ENCODE measurements around the gene YAF2. TPM values are rescaled to one million over a fixed set of nuclear protein-coding genes. Genes with fewer than 3 reads are reported as not detected.
A peak's percentile ranks its signal among the peaks of the same experiment; 100 is the strongest.

Gene YAF2
- total and polyA plus RNA-seq, 2 of the 13 experiments (the other 11 are each of a cell fraction or from before 2014, with no cell fraction given), result 8.4 to 11.7 TPM

DNA sequence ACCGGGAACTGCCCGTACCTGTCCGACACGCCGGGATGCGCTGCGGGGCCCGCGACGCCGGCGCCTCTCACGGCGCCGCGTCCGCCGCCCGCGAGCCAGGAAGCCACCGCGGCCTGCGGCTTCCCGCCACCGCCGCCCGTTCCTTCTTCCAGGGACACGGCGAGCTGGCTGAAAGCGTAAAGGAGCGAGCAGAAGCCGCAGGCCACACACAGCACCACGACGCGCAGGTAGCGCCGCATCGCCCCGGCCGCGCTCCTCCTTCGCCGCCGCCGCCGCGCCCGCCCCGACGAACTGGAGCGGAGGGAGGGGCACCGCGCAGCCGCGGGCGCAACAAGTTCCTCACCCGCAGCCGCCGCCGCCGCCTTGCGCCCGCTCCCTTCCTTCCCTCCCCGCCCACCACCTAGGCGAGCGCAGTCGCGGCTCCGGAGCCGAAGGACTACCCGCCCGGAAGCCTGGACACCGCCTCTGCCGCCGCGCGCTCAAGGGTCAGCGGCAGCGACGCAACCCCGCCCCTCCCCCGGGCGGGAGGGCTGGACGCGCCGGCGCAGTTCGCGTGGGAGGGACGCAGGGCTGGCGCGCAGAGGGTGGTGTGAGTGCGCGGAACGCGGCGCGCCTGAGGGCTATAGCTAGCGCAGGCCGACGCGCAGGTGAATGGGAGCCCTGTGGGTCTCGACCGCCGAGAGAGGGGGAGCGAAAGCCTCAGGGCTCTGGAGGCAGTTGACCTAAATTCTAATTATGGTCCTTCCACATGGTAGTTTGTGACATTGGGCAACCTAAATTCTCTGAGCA, 93.4 kb downstream of the YAF2 start, which contains the start of gene GXYLT1 (continued):
- peak; percentile 84; the same call in 1 of the 2 replicates for TF ChIP-seq ZSCAN12 (CRISPR knock-in tag; IDR thresholded peaks at IDR 0.05)
- no peak for TF ChIP-seq TRIM24 (CRISPR knock-in tag; IDR thresholded peaks at IDR 0.05)
- TF ChIP-seq MLLT10 (CRISPR knock-in tag; IDR thresholded peaks at IDR 0.05), result no peak
- TF ChIP-seq, protein P1, sequence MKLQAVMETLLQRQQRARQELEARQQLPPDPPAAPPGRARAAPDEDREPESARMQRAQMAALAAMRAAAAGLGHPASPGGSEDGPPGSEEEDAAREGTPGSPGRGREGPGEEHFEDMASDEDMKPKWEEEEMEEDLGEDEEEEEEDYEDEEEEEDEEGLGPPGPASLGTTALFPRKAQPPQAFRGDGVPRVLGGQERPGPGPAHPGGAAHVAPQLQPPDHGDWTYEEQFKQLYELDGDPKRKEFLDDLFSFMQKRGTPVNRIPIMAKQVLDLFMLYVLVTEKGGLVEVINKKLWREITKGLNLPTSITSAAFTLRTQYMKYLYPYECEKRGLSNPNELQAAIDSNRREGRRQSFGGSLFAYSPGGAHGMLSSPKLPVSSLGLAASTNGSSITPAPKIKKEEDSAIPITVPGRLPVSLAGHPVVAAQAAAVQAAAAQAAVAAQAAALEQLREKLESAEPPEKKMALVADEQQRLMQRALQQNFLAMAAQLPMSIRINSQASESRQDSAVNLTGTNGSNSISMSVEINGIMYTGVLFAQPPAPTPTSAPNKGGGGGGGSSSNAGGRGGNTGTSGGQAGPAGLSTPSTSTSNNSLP (IDR thresholded peaks at IDR 0.05; ENCODE audit: low read depth, low read length), result no peak
- peak; percentile 55 for TF ChIP-seq ZNF160 (CRISPR knock-in tag; IDR thresholded peaks at IDR 0.05)
- TF ChIP-seq MED13 (CRISPR knock-in tag; IDR thresholded peaks at IDR 0.05), result no peak
- TF ChIP-seq ZNF329 (CRISPR knock-in tag; IDR thresholded peaks at IDR 0.05; ENCODE audit: low read depth), result peak; percentile 75
- no peak for TF ChIP-seq NPAS2 (CRISPR knock-in tag; IDR thresholded peaks at IDR 0.05; ENCODE audit: borderline replicate concordance)
- no peak for TF ChIP-seq ZUFSP (CRISPR knock-in tag; IDR thresholded peaks at IDR 0.05; ENCODE audit: borderline replicate concordance)
- TF ChIP-seq ZNF607 (CRISPR knock-in tag; IDR thresholded peaks at IDR 0.05; ENCODE audit: borderline replicate concordance), result peak; percentile 97
- TF ChIP-seq ZNF282 (IDR thresholded peaks at IDR 0.05; ENCODE audit: partially characterized antibody), result no peak
- TF ChIP-seq KDM2A (CRISPR knock-in tag; IDR thresholded peaks at IDR 0.05; ENCODE audit: borderline replicate concordance, low read depth), result peak; percentile 85
- TF ChIP-seq ZIK1 (CRISPR knock-in tag; IDR thresholded peaks at IDR 0.05; ENCODE audit: borderline replicate concordance, low read depth), result no peak; the same call in 1 of the 2 replicates
- peak; percentile 87; the same call in 1 of the 2 replicates for TF ChIP-seq ZFP41 (CRISPR knock-in tag; IDR thresholded peaks at IDR 0.05; ENCODE audit: borderline replicate concordance)
- TF ChIP-seq ZNF547 (CRISPR knock-in tag; IDR thresholded peaks at IDR 0.05), result peak; percentile 94
- peak; percentile 11 for TF ChIP-seq YY1 (IDR thresholded peaks at IDR 0.05; ENCODE audit: insufficient read depth, insufficient replicate concordance, low read depth, low read length)
- TF ChIP-seq JARID2 (CRISPR knock-in tag; IDR thresholded peaks at IDR 0.05; ENCODE audit: insufficient replicate concordance), result no peak
- TF ChIP-seq MZF1 (CRISPR knock-in tag; IDR thresholded peaks at IDR 0.05; ENCODE audit: borderline replicate concordance), result no peak
- no peak for TF ChIP-seq NFE2L2 (IDR thresholded peaks at IDR 0.05; ENCODE audit: low read length)
- no peak for TF ChIP-seq NFIC (IDR thresholded peaks at IDR 0.05; ENCODE audit: low read length)
- TF ChIP-seq RBM39 (IDR thresholded peaks at IDR 0.05; ENCODE audit: low read depth, low read length, poor library complexity, severe bottlenecking), result peak; percentile 84
- TF ChIP-seq RARG (CRISPR knock-in tag; IDR thresholded peaks at IDR 0.05; ENCODE audit: low read depth), result no peak
- TF ChIP-seq, protein P2, sequence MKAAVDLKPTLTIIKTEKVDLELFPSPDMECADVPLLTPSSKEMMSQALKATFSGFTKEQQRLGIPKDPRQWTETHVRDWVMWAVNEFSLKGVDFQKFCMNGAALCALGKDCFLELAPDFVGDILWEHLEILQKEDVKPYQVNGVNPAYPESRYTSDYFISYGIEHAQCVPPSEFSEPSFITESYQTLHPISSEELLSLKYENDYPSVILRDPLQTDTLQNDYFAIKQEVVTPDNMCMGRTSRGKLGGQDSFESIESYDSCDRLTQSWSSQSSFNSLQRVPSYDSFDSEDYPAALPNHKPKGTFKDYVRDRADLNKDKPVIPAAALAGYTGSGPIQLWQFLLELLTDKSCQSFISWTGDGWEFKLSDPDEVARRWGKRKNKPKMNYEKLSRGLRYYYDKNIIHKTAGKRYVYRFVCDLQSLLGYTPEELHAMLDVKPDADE (CRISPR knock-in tag; IDR thresholded peaks at IDR 0.05), result no peak
- TF ChIP-seq, protein P3, sequence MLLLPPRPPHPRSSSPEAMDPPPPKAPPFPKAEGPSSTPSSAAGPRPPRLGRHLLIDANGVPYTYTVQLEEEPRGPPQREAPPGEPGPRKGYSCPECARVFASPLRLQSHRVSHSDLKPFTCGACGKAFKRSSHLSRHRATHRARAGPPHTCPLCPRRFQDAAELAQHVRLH (CRISPR knock-in tag; IDR thresholded peaks at IDR 0.05; ENCODE audit: borderline replicate concordance, low read depth), result peak; percentile 90; the same call in 1 of the 2 replicates
- no peak for TF ChIP-seq PLRG1 (conservative IDR thresholded peaks at IDR 0.05)
- TF ChIP-seq ZBTB21 (CRISPR knock-in tag; IDR thresholded peaks at IDR 0.05), result no peak

Data from HepG2 (cell line).